HG03558 (cell line): ENCODE data around the gene GPC6.

Experiments
- ATAC-seq: cut with Tn5 transposase; IDR thresholded peaks from one replicate; pipeline ENCODE4 v1.9.1; 2021; ENCODE audit warnings: moderate number of reproducible peaks; ENCODE audit not compliant: unreplicated experiment; ENCODE audit errors: extremely low read depth

The GPC6 gene

GRCh38 chr13:94431574-94431973 lies 1205.0 kb downstream of the GPC6 start:
- no peak for ATAC-seq

GRCh38 chr13:94431987-94432386 lies 1205.4 kb downstream of the GPC6 start:
- ATAC-seq: no peak

DNA sequence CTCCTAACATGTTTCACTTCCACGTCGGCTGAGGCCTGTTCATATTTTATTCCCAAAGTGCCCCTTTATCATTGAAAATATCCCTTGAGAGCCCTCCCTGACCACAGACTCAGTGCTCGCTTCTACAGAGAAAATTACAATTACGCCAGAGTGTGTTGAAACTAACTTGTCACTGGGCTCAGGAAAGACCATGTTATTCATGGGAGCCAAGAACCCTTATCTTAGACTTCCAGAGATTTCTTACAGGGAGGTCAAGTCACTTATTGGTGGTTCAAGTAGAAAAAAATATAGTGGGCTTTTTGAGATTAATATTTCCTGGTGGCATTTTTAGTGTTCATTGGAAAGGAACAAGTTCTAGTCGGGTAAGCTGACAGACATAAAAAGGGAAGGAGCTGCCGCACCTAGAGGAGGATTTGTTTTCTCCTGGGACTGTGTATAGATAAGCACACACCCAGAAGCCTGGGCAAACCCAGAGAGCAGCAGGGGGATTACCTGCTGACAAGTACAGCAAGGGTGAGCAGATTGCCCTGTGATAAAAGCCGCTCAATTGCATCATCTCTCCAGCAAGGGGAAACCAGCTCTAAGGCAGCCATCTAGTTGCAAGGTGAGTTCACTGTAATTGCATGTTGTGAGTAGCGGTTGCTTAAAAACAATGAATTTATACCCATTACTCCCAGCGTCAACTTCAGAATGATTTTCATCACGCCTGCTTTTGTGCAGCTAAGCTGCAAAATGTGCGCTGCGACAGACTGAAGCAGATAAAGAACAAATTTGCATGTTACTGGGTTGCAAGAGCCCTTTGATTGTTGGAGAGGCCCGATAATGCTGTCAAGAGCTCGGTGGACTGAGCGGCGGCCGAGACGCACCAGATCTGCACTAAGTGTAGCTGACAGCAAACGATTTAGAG lies 1206.7 kb downstream of the GPC6 start:
- peak; percentile 58 for ATAC-seq

DNA sequence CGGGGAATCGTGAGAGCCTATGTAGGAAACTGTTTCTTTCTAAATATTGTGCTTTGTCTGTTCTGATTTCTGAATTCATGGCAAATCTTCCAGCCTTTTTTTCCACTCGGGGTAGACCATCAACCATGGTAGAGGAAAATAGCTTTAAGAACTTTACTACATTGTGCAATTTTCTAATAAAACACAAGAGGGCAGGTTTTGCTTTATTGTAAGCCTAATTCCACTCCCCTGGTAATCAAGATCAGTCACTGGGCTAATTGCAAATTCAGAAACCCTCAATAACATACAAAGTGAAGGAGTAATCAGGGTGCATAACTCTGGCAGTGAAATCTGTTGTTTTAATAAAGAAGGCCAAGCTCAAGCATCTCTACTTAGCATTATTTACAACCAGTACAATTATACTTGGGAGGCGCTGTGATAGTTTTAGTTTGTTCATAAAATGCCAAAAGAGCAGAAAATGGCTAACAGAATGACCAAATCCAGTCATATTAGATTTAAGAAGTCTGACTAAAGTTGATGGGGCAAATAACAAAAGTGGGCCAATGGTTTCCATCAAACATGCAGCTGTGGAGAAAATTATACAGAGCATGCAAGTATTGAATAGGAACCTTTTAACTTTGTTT lies 1209.1 kb downstream of the GPC6 start:
- ATAC-seq: no peak

GRCh38 chr13:94444826-94445225 lies 1218.2 kb downstream of the GPC6 start:
- no peak for ATAC-seq

- no peak for ATAC-seq
Measured at GRCh38 chr13:94454334-94454733, 1227.7 kb downstream of the GPC6 start.

DNA sequence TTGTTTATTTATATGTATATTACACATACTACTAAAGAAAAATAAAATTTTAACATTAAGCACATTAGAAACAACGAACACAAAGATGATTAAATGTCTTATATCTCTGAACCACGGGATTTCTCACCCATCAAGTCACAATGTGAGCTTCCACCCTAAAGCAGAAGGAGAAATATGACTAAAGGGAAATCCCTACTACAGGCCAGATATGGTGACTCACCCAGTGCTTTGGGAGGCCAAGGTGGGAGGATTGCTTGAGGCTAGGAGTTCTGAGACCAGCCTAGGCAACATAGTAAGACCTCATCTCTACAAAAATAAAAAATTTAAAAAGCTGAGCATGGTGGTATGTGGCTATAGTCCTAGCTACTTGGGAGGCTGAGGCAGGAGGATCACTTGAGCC lies 1228.3 kb downstream of the GPC6 start:
- ATAC-seq: no peak

GRCh38 chr13:94455414-94455813 lies 1228.8 kb downstream of the GPC6 start:
- no peak for ATAC-seq
